D341Med (cell line): Measurements from ENCODE around the gene GPC5.

Experiments used
- DNase-seq: peaks from one replicate; pipeline ENCODE4 v3.0.0; 2012; ENCODE audit warnings: low spot score

Gene GPC5

DNA sequence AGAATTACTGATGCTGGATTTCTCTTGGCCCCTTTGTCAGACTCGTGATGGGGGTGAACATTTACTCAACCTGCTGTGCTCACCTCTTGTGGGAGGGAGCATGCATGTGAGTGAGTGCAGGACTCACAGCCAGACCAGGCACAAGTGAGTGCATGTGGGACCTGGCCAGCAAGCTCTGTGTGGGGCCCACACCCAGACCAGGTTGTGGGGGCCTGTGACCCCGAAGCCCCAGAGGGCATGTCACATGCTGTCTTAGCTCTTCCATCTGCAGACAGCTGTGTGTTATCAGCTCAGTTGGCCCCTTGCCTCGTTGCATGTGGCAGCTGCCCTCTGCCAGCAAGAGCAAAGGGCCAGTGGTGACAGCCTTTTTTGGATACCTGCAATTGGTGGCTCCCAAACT, 614.4 kb downstream of the GPC5 start:
- no peak for DNase-seq

DNA sequence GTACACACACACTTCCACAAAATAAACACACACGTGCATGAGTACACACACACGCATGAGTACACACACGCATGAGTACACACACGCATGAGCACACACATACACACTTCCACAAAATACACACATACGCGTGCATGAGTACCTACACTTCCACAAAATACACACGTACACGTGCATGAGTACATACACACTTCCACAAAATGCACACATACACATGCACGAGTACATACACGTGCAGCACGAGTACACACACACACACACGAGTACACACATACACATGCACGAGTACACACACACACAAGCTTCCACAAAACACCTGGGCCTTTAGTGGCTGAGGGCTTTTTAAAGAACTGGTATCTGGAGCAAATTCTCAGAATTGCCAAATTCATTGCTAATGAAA, 619.3 kb downstream of the GPC5 start:
- no peak for DNase-seq

DNA sequence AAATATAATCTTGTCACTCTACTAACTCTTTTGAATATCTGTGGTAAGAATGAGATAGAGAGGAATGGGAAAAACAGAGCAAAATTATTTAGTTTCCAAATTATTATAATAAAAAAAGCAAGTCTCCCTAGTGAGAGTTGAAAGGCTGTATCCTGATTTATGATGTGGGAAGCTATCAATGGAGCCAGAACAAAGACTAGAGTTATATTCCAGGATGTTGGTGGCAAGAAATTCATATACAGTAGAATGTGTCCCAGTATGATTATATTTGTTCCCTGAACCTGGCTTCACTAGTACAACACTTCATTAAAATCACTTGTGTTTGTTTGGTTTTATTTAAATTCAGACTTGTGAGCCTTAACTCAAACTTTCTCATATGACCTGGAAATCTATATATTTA, 630.3 kb downstream of the GPC5 start:
- DNase-seq = no peak

GRCh38 chr13:92029641-92030040, 631.2 kb downstream of the GPC5 start:
- no peak for DNase-seq

DNA sequence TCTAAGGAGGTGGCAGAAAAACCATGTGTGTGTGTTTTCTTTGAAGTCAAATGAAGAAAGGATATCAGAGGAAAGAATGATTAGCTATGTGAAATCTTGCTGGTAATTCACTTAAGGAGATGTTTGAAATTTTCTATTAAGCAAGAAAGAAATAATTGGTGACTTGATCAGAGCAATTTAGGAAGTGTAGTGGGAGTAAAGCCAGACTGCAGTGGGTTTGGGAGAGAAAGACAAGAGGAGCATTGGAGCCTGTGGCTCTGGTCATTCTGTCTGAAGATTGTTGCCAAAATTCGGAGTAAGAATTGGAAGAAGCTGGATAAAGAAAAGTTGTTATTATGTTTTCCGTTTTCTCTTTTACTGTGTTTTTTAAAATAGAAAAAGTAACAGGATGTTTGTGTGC, 640.5 kb downstream of the GPC5 start:
- no peak for DNase-seq

DNA sequence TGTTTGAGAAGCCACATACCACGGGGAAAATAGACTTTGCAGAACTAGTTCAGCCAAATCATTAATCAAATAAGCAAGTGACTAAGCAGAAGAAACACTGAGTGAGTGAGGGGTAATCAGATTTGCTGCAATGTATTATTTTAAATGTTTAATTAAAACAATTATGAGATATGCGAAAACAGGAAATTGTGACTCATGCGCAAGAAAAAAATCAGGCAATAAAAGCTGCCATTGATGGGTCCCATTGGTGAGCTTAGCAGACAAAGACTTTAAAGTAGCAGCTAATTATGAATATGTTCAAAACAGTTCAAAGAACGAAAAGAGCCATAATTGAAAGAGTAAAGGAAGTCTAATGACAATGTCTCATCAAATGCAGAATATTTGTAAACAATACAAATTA, 644.1 kb downstream of the GPC5 start:
- no peak for DNase-seq

- no peak for DNase-seq
Observed at GRCh38 chr13:92044351-92044750, 645.9 kb downstream of the GPC5 start.

DNA sequence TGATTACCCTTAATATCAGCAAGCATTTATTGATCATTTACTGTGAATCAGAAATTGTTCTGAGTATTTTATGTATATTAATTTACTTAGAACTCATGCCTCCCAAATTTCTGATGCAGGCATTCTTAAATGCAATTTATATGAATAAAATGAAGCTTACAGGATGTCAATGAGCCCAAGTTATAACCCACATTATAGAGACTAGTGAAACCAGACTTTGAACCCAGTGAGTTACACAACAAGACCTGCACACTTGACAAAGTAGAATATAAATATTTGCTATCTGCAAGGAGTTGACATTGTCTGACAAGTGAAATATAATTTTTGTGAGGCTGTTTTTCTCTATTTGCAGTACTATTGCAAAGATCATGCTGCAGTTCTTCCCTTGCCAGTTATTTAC, 656.0 kb downstream of the GPC5 start:
- no peak for DNase-seq

- DNase-seq = peak; percentile 56
Observed at GRCh38 chr13:92074658-92075057, 676.2 kb downstream of the GPC5 start.

DNA sequence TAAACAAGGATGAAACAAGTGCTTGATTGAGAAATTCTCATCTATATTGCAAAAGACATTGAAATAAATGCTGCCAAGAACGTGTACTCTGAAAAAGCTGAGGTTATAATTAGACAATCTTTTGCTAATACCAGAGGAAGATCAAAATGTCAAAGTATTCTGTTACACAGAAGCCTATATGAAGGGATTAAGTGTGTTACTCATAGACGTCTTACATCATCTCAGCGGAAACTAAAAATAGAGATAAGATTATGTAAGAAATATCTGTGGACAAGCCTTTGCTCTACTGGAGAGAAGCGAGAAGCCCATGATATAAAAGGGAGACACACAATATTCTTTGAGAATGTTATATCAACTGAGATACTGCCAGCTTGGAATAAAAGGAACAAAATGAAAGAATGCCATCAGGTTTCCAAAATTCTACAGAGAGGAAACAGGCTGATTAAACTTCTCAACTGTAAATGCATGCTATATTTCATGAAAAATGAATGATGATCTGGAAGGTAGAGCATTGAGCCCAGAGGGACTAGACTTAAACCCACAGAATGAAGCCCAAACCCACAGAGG, 699.0 kb downstream of the GPC5 start:
- DNase-seq = no peak

DNA sequence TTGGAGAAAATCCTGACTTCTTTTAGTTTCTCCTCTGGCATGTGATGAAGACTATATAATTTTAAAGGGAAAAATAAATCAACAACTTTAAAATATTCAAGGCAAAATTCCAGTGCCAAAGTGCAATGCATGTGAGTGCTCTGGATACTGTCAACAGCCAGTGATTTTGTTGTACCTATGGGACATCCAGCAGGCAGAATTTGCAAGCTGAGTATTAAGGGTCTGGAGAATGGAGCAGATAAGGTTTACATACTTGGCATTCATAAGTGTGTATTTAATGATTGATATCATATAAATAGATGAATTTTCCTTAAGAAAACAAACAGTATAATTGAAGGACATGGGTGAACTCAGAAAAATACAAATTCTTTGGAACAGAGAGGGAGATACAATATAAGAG, 703.4 kb downstream of the GPC5 start:
- no peak for DNase-seq

DNA sequence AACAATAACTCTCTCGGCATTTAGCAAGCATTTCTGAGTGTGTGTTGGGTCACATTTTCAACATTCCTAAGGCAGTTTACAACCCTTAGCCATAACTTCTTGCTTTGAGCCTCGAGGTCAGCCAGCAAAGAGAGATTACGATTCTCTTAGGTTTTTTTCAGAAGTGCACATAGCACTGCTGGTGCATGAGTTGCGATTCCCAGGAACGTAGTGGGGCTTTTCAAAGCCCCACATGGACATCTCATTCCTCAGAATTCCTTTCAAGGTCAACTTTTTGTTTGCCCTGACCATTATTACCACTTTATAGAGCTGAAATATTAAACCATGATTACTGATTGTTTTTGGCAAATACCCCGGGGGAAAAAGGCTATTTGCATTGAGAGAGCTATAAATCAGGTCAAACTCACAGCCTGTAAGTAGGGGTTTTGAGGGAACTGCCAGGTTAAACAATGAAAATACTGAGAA, 705.3 kb downstream of the GPC5 start:
- no peak for DNase-seq

- DNase-seq = no peak
Observed at GRCh38 chr13:92122186-92122853, 723.9 kb downstream of the GPC5 start.

GRCh38 chr13:92126399-92126798, 728.0 kb downstream of the GPC5 start:
- no peak for DNase-seq

- no peak for DNase-seq
Observed at GRCh38 chr13:92135509-92135908, 737.1 kb downstream of the GPC5 start.

DNA sequence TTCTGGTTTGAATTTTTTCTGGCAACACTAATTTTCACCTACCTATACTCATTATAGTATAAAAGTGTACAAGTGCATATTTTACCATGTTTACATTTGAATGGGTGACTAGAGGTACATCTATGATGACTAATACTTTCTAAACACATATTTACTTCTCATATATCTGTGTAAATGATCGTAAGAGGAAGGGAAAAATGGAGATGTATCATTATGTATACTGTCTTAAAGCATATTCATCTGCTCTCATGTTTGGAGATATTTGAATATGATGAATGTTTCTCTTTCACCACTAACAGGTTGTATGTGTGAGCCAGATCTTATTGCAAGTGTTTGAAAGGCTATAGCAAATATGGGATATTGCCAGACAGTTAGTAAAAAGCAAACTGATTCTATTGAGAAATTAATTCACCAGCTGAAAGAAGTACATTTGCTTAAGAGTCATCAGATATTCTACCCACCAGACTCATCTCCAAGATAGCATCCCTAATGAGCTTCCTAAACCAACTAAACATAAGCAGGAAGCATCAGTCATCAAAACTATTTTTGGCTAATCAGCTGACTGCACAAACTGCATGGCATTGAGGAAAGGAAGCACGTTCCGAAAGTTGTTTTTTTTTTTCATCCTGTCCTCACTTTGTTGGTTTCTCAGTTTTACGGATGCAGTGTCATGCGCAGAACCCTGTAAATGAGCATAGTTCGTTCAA, 738.2 kb downstream of the GPC5 start:
- DNase-seq = no peak

DNA sequence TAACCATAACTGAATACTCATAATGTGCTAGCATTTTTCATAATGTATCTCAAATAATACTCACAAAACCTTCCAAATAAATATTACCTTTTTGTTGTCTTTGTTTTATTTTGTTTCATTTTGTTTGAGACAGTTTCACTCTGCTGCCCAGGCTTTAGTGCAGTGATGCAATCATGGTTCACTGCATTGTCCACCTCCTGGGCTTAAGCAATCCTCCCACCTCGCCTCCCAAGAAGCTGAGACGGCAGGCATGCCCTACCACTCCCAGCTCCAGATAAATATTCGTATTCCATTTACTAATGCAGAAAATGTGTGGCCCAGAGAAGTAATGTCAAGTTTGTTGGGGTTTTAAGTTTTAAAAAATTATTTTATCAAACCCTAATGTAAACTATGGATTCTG, 739.1 kb downstream of the GPC5 start:
- no peak for DNase-seq

DNA sequence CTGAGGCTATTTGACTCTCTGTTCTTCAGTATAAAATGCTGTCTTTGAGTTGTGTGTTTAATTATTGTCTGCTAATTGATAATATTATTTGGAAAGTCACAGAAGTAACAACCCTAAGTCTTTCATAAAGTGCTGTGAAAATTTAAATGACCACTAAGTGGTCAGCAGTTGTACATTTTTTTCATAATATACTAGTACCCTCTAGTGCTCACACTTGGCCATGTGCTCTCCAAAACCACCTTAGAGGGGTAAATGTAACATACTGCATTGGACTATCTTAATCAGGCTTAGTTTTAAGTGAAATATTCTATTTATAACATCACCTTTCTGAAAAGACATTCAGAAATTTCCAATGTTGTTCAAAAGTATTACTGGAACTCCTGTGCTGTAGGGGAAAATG, 745.3 kb downstream of the GPC5 start:
- no peak for DNase-seq

DNA sequence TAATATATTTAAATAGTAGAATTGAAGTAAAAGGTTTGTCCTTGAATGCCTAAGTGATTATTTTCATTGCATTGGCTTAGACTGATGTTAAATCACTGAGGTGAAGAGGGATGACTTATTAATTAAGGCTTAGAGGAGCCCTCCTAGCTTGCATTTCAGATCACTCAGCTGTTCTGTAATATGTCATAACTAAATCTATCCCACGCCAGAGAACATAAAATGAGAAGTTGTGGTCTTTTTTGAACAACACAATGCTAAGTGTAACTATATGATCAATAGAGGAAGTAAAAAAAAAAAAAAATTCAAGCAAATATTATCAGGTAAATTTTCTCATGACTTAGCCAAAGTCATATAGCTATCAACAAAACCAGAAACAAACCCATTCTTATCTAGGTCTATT, 752.2 kb downstream of the GPC5 start:
- no peak for DNase-seq

DNA sequence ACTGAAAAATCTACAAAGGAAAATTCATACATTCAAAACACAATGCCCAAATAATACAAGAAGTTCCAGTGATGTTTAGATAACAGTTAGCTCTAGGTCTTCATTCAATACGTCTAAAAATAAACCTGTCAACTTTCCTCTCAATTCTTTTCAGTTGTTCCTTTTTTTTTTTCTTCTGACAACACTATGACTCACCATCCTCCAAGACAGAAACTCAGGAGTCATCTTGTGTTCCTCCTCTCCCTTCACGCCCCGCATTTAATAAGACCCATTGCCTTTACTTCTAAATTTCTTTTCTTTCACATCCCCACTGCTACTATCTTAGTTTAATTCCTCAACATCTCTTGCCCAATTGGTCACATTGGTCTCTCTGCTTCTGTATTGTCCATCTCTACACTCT, 759.9 kb downstream of the GPC5 start:
- DNase-seq = no peak

- DNase-seq = no peak
Observed at GRCh38 chr13:92164822-92165221, 766.4 kb downstream of the GPC5 start.

- DNase-seq = no peak
Observed at GRCh38 chr13:92172191-92172590, 773.8 kb downstream of the GPC5 start.

DNA sequence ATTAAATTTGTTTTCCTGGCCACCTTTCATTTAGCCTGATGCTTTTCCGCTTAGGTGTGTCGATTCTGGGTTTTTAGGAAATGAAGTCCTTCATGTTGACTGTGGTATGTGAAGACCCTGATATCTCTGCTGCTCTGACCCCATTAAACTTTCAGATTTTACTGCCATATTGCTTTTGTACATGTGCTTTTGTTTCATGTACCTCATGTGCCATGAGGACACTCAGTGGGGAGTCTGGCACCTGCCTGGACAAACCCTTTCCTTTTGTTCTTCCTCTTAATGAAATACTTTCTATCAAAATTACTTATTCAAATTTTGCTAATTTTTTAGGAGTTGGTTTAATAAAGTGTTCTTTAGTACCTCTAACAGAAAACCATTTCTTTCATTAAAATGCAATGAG, 774.8 kb downstream of the GPC5 start:
- no peak for DNase-seq

GRCh38 chr13:92175330-92175729, 776.9 kb downstream of the GPC5 start:
- DNase-seq = peak; percentile 52
